Left kidney (tissue), 2 donors: ENCODE data around the gene LCOR. TPM values are rescaled to one million over a fixed set of nuclear protein-coding genes. Genes with fewer than 3 reads are reported as not detected.

ENCODE experiments used
- DNase-seq: peaks from one replicate; pipeline ENCODE4 v3.0.0-alpha.2; 2013
- polyA plus RNA-seq: library from polyadenylated mRNA; unstranded; fragments of 120-200 nt; gene quantifications from one replicate; pipeline ENCODE4 v1.2.1, GENCODE V29; 2013; ENCODE audit not compliant: insufficient read length

The LCOR gene
- polyA plus RNA-seq, 1 donor, result 35.7 TPM

GRCh38 chr10:97011397-97011796 lies 179.3 kb downstream of the LCOR start:
- no peak for DNase-seq

- no peak for DNase-seq
These were observed 180.4 kb downstream of the LCOR start for GRCh38 chr10:97012470-97012869.

DNA sequence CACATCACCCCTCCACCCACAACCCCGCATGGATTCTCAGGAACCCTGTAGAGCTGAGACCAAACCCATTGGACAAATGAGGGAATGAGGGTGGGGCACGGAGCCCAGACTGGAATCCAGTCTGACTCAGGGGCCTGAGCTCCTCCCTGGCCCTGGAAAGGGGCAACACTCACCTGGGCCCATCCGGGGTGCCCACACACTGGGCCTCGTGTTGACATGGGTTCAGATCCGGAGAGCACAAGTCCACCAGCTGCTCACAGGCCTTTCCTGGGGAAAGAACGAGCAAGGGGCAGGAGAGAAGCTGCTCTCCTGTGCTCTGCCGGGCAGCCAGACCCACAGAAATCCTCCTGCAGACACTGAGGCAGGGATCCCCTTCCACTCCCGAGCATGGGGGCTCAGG lies 181.5 kb downstream of the LCOR start:
- DNase-seq, result no peak

- DNase-seq, result no peak
These were observed 181.9 kb downstream of the LCOR start for GRCh38 chr10:97013983-97014382.

DNA sequence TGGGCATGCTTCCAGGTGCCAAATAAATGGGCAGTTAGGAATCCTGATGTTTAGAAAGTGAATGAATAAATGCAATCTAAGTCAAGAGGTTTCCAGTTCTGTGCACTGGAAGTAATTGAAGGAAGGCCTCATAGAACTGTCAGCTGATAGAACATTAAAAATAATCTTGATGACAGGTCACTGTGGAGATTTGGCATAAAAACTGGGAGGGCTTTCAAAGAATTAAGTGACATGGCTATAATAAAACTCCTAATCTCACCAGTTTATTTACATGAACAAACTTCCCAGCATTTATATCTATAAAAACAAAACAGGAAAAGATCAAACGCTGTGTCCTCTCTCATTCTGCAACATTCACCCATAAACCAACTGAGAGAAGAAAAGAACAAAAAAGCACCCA lies 183.1 kb downstream of the LCOR start:
- no peak for DNase-seq

DNA sequence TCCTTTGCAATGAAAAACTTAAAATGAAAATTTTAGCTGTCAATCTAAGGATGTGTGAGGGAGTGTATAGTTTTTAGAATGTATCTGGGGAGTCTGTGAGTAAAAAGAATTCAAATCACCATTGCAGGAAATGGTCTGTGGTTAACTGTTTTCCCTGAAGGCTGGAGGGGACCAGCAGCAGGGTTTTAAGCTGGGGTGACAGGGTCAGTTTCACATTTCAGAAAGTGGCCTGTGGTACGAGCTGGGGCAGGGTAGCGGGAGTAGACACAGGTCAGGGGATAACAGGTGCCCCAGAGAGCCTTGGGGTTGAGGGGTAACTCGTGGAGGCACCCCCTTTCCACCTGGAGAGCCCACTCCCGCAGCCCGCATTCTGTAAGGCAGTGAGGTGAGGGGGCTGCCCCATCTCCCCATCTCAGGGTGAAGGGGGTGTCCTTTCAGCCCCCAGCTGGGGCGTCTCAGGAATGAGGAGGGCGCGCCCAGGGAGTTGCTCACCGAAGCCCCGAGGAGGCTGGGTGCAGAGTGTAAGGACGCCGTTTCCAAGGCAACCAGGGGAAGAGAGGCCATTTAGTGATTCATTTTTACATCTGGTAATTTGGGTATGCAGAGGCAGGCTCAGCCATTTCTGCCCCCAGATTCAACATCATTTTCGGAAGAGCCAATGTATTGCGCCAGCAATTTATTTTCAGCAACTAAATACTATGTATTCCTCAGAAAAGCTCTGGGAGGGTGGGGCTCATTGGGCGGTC lies 184.8 kb downstream of the LCOR start:
- DNase-seq, result no peak

DNA sequence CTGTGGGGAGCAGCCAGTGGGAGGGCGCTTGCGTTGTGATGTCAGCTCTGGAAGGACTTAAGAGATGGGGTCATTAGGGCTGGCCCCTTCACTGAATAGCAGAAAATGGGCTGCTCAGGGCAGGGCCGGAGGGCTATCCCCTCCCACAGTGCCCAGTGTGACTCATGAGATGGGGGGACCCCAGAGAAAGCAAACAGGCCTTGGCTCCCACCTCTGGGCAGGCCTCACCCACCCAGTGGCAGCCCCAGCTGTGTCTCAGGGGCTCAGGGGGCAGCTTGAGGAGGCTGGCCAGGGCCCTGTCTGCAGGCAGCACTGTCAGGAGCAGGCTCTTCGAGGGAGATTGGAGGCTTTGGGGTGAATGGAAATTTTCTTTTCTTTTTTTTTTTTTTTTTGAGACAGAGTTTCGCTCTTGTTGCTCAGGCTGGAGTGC lies 185.4 kb downstream of the LCOR start:
- DNase-seq, result no peak

DNA sequence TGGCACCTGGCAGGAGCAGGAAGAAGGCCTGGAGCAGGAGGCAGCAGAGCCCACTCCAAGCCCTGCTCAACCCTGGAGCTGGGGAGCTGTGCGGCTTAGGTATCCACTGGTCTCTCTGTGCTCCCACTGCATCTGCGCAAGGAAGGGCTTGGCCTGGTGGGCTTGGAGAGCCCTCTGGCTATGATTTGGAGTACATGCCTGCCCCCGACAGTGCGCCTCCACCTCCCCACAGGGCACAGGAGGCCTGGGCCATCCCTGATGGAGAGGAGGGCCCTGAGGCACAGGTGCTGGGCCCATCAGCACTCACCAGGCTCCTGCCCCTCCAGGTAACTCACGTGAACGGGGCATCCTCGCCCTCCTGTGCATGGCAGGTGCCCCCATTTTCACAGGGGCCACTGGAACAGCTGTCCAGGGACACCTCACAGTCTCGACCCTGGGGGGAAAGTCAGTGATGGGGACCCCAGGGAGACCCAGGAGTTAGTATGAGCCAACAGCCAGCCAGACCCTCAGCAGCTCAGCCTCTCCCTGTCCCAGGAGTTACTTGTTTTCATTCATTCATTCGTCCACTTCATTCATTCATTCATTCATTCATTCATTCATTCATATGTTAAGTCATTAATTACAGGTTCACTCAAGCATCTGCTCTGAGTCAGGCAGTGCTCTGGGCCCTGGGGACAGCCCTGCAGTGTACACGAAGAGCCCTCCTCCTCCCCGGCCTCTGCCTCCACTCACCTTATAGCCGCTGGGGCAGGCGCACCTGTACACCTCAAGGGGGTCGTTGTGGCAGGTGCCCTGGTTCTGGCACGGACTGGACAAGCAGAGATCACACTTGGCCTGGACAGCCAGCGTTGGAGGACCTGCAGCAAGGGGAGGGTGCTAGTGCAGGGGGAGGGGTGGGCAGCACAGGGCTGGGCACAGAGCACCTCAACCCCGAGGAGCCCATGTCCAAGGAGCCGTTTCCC lies 186.4 kb downstream of the LCOR start:
- DNase-seq, result no peak

DNA sequence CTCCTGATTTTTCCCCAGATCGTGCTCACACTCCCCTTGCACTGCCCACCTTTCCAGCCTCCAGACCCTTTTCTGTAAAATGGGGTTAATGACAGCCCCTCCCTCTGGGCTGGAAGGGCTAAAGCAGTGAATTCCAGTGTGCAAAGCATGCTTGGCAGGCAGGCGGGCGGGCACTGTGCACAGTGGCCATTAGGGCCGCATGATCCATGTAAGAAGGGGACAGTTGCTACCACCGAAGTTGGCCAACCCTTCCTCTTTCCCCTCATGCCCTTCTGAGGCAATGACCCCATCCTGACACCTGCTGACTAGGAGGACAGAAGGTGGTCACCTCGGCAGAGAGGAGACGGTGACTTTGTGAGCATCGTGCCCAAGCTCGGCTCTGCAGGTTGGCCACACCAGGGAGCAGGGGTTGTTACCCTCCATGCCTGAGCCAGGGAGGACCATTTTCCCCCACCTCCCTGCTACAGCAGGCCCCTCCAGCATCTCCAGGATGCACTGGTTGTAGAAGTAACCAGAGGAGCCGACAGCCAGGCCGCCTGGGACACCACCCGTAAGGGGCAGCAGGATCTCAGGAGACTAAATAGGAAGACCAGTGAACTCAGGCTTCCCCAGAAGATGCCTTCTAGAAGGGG lies 187.2 kb downstream of the LCOR start:
- DNase-seq, result no peak

DNA sequence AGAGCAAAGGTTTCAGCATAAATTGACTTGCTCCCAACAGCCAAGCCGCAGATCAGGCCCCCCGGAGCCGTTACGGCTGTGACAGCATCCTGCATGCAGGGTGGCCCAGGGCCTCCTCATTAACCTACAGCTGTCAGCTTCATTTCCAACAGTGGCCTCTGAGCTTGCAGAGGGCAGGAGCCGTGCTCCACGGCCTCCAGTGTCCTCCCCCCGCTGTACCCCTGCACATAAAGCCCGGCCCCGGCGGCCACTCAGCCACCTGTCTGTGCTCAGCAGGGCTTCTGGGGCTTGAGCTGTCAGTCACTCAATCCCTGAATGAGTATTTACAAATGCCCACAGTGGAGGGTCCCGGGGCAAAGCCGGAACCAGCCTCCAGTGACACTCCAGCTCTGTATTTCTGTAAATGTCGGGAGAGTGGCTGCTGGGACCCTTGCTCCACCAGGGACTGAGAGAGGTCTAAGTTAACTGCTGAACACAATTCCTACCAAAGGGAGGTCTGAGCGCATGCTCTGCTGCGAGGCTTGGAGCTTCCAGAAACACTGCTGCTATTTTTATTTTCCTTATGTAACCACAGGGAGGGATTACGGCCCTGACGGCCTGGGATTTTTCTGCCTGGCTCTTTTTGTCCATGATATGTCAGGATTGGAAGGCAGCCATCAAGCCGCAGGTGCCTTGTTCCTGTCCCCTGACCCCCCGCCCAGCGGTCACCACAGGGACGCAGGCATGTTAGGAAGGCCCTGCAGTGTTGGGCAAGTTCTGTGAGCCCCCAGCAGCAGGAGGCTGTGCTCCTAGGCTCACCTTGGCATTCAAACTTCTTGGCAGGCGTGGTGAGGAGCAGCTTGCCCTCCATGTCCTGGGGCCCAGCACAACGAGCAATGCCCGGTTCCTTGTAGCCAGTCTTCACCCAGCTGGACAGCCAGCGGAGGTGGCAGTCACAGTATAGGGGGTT lies 188.6 kb downstream of the LCOR start:
- no peak for DNase-seq

GRCh38 chr10:97022616-97023015 lies 190.5 kb downstream of the LCOR start:
- DNase-seq, result no peak

DNA sequence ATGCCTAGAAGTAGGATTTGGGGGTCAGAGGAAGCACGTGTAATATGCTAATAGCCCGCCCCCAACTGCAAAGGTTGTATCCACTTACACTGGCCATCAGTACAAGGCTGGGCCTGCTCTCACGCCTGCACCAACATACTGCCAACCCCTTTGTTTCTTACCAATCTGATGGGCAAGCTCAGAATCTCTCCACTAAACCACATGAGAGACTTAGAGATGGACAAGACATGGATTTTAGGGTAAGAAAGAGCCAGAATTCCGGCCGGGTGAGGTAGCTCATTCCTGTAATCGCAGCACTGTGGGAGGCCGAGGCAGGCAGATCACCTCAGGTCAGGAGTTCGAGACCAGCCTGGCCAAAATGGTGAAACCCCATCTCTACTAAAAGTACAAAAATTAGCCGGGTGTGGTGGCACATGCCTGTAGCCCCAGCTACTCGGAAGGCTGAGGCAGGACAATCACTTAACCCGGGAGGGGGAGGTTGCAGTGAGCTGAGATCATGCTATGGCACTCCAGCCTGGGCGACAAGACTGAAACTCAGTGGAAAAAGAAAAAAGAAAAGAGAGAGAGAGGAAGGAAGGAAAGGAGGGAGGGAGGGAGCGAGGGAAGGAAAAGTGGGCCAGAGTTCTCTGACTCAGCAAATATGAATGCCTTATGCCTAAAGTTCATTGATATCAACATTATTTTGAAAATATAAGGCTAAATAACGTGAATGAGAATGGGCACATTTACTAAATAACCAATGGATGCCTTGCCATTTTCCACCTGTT lies 191.5 kb downstream of the LCOR start:
- DNase-seq, result no peak

DNA sequence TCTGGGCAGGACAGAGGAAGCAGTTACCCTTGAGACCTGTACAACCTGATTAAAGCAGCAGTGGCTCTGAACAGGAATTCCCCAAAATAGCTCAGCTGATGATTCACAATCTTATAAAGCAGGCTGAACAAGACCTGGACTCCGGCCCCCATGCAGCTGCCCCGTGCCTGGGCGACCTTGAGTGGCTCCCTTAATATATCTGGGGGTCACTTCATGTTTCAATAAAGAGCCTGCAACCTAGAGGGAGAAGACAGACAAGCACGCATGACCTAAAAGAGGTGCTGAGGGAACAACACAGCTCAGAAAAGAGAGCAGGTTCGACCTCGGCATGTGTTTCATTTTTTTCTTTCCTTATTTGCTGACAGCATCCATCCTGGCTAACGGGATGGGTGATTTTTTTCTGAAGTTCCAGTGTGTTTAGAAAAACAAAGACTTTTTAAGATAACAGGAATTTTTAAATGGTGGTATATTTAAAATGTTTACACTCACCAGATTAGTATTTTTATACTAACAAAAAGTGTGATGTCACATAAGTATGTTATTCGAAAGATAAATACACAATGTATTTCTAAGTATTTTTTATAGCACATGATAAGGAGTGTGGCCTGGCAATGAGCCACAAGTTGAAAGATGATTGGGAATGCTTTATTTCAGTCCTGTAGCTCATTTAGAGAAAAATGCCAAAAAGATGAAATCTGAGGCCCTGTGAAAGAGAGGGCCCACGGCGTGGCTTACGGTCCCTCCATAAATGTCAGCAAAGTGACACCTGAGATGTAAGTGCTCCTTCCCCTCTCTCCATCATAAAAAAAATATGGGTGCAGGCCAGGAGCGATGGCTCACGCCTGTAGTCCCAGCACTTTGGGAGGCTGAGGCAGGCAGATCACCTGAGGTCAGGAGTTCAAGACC lies 192.3 kb downstream of the LCOR start:
- no peak for DNase-seq

- peak; percentile 20 for DNase-seq
These were observed 193.6 kb downstream of the LCOR start for GRCh38 chr10:97025613-97026242.

GRCh38 chr10:97028126-97028831 lies 196.2 kb downstream of the LCOR start:
- no peak for DNase-seq

DNA sequence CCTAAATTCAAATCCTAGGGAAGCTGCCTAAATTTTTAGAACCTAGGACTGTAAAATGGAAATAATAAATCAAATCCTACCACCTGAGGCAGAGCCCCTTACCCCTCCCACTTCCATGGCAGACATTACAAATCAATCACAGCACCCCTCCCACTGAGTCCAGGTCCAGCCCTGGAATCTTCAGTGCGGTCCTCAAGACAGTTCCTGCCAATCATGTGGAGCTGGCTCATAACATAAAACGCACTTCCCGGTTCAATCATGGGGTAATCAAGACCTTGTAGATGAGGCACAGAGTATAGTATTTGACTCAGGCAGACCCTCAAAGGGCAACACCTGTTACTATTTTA lies 196.7 kb downstream of the LCOR start:
- DNase-seq, result no peak

DNA sequence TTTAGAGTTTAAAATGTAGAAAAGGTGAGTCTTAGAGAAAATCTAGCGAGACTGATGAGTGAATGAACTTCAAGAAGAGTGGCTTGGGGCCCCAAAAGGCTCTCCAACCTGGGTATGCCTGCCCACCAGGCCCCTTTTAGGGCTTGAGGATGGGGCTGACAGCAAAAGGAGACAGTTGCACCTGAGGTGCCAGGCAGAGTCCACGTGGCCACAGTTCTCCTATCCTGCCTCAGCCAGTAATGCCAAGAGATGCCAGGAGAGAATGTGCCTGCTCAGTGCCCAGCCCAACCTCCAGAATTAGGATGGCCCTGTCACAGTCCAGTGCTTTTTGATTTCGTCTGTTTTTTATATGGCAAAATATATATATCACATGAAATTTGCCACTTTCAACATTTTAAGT lies 197.2 kb downstream of the LCOR start:
- no peak for DNase-seq

DNA sequence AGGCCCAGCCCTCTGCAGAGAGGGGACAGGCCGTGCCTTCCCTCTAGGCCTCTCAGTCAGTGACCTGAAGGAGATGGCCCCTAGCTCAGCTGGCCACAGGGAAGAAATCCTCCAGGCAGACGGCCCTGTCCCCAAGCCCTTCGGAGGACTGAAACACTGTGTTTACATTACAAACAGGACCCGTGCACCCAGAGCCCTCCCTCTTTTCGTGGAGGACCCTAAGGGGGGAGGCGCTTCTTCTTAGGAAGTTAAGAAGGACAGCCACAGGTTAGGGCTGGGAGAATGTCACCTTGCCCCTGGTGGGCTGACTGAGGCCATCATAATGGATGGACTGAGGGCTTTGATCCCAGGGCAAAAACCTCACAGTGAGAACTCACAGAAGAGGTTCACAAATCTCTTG lies 198.8 kb downstream of the LCOR start:
- no peak for DNase-seq

DNA sequence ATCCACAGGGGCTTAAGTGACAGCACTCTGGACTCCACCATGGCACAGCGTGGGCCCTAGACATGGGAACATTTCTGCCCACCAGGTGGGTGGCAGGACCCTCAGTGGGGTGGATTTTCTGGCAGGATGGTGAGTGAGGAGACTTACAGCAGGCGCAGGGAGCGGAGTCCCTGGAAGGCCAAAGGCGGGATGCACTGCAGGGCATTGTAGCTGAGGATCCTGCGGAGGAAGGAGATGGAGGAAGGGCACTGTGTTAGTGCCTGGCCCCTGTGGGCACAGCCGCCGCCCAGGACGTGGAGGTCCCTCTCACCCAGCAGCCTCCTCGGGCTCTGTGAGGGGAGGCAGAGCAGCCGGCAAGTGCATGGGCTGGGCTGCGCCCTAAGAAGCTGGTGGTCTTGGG lies 199.4 kb downstream of the LCOR start:
- no peak for DNase-seq
